Measurements from ENCODE around the gene NHERF1.

Gene NHERF1

DNA sequence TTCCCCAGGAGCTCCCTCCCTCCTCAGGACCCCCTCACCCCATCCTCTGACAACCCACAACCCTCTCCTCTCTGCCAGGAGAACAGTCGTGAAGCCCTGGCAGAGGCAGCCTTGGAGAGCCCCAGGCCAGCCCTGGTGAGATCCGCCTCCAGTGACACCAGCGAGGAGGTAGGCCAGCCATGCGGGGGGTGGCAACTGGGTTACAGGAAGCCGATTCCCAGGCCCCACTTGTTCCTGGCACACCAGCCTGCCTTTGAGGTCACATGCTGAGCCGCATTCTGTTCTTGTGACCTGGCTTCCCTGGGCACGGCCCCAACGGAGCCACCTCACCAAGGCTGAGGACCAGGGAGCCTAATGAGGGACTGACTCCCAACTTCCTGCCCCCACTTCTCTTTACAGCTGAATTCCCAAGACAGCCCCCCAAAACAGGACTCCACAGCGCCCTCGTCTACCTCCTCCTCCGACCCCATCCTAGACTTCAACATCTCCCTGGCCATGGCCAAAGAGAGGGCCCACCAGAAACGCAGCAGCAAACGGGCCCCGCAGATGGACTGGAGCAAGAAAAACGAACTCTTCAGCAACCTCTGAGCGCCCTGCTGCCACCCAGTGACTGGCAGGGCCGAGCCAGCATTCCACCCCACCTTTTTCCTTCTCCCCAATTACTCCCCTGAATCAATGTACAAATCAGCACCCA, 19.8 kb downstream of the NHERF1 start:
- no peak for DNase-seq (ENCODE audit: low read depth in 2 of 2)

DNA sequence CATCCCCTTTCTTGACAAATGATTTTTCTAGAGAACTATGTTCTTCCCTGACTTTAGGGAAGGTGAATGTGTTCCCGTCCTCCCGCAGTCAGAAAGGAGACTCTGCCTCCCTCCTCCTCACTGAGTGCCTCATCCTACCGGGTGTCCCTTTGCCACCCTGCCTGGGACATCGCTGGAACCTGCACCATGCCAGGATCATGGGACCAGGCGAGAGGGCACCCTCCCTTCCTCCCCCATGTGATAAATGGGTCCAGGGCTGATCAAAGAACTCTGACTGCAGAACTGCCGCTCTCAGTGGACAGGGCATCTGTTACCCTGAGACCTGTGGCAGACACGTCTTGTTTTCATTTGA, 20.3 kb downstream of the NHERF1 start:
- no peak for DNase-seq (ENCODE audit: low read depth in 2 of 2)

DNA sequence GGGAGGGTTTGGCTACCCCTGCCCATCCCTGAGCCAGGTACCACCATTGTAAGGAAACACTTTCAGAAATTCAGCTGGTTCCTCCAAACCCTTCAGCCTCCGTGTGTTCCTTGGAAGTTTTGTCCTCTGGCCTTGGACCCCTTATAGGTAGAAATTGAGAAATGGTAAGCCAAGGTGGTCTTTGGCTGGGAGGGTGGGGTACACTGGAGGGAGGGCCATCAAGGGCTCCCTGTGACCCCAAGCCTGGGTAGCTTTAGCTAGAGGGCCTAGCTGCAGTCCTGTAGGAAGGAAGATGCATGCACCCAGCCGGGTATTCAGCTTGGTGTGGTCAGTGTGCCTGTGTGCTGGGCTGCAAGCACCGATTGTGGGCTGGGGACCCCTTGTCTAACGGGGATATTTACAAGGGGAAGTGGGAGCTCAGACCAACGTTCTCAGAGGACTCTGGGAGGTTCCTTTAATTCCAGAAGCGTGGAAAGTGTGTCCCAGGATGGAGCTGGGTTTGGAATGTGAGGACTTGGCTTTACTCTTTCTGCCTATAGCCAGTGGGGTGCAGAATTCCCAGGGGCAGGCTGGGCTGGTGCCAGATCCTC, 20.9 kb downstream of the NHERF1 start:
- no peak for DNase-seq (ENCODE audit: low read depth in 2 of 2)

DNA sequence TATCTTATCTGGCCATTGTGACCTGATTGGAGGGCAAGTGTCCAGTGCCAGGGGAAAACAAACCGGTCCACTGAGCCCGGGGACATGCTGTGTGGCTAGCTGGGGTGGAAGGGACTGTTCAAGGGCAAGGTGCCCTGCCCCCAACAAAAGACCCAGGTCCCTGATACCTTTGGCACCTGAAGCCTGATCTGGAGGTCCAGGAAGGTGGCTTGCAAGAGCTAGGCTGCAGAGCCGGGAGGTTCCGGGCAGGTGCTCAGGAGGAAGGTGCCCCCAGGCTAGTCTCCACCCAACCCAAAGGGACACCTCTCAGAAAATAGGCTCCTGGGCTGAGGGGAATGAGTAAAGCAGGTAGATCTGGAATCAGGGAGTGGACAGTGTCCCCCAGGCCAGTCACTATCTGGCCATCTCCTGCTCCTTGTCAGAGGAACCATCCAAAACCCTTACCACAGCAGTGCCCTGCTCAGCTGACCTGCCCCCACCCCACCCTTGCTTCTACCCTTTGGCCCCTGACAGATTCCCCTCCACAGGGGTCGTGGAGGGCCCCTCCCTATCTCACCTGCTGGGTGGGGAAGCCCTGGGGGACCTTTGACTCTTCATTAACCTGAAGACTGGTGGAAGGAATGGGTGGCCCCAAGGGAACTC, 21.5 kb downstream of the NHERF1 start:
- DNase-seq (ENCODE audit: low read depth in 2 of 2), result no peak

DNA sequence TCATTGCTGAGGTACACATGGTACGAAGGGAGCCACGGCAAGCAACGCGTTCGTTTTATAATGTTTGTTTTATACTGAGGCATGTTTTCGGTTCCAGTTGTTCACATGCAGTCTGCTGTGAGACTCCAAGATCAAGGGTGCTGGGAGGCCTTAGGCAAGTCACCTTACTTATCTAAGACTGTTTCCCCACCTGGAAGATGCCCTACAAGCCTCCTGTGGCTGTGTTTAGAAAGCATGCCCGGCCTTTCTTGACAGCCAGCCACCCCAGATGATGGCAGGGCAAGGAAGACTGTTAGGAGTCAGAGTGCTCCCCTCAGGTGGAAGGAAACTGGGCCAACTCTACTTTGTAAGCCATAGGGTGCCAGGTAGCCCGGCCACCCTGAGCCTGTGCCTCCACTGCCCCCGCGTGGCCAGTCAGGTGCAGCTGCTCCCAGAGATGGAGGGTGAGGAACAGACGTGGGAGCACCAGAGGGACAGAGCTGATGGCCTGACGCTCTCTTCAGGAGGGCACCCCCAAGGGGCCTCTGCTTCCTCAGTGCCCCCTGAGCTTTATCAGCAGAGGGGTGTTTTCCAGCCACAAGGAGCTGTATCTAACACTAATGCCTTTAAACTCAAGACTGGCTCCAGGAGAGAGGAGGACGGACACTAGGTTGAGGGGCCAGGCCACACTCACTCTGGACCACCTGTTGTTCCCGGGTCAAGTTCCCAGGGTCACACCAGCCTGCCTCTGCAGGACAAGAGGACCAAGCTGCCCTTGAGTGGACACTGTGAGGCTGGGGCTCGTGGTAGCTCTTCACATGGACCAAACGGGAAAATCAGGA, 22.3 kb downstream of the NHERF1 start:
- DNase-seq (ENCODE audit: low read depth in 2 of 2), result peak; percentile 46 to 61

DNA sequence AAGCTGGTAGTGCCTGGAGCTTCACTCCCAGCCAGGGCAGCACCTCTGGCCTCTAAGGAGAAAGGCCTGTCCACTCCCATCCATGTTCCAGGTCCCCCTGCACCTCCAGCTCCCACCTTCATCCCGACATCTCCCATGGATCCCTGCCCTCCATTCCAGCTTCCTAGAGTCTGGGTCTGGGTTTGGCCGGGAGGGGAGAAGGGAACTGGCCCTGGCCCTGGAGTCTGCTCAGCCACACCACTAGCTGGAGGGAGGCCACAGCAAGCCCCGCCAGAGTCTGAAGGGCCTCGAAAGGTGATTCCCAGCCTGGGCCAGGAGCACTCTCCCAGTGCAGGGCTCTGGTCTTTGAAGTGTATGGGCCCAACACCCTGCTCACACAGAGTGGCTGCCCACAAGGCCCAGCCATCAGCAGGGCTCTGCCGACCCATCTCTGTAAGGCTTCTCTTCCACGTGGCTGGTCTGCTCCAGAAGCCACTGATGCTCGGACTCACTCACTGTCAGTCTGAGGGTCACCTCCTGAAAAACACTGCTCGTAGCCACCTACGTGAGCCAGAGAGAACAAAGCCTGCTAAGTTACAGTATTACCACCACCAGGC, 23.0 kb downstream of the NHERF1 start:
- no peak for DNase-seq (ENCODE audit: low read depth in 2 of 2)

DNA sequence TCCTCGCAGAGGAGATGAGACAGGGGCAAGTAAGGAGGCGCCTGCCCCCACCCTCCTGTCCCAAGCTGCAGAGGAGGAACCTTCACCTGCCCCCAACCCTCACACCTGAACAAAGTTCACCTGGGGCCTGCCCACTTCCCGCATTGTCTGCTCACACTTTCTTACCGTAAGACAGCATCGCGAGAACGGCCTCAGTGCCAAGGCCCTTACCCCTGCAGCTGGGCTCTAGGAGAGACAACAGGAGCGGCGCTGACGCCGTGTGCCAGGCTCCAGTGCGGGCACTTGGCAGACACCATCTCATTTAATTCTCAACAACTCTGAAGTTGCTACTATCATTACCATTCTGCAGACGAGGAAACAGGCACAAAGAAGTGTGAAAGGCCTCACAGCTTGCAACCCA, 23.6 kb downstream of the NHERF1 start:
- no peak for DNase-seq (ENCODE audit: low read depth in 2 of 2)

DNA sequence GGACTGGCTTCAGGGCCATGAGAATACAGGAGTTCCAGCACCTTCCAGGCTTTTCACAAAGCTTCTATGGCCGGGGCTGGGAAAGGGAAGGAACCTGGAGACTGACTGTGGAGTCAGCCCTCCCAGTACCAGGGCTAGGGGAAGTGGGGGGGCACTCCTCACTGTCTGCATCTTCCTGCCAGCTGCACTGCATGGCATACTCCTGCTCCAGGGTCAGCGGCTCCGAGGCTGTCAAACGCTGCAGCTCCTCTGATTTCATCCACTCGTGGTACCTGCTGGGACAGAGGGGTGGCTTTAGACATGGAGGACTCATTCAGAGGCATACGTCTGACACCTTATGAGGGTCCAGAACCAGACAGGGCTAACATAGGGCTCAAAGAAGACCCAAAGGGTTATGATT, 25.0 kb downstream of the NHERF1 start:
- no peak for DNase-seq (ENCODE audit: low read depth in 2 of 2)

DNA sequence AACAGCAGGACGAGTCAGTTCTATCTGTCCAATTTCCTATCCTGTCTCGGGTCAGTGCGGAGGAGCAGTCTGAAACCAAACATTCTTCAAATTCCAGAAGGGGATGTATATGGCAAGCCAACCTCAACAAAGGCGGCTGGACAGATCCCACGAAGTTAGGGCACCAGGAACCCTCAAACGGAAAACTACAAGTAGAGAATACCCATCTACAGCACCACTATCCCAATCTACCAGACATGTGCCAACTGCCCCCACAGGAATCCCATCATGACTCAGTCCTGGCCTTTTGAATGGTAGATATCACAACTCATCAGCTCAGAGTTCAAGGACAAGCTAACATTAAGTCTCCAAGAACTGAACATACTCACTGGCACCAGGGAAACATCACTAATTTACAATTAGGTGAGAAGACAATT, 25.5 kb downstream of the NHERF1 start:
- DNase-seq (ENCODE audit: low read depth in 2 of 2), result no peak

DNA sequence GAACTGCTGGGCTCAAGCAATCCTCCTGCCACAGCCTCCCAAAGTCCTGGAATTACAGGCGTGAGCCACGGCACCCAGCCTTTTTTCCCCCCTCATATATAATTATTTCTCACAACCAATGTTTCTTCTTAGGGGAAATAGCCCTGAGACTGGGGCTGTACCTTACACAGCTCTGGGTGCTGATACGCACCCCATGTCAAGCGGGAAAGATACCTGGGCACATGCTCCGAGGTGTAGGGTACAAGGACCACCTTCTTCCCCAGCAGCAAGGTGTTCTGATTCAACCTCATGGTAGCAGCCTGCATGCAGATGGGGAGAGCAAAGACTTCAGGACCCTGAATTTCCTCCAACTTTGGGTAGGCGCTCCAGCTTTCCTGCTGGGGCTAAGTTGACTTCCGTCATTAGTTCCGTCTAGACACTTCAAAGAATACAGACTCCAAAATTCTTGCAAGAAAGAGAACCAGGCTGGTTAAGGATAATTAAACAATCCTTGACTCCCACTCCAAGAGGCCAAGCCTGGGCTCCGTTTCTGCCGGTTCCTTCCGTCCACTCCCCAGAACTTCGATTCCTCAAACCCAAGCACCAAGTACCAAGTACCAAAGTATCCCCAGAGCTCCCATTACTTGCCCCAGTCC, 27.1 kb downstream of the NHERF1 start:
- no peak for DNase-seq (ENCODE audit: low read depth in 2 of 2)

DNA sequence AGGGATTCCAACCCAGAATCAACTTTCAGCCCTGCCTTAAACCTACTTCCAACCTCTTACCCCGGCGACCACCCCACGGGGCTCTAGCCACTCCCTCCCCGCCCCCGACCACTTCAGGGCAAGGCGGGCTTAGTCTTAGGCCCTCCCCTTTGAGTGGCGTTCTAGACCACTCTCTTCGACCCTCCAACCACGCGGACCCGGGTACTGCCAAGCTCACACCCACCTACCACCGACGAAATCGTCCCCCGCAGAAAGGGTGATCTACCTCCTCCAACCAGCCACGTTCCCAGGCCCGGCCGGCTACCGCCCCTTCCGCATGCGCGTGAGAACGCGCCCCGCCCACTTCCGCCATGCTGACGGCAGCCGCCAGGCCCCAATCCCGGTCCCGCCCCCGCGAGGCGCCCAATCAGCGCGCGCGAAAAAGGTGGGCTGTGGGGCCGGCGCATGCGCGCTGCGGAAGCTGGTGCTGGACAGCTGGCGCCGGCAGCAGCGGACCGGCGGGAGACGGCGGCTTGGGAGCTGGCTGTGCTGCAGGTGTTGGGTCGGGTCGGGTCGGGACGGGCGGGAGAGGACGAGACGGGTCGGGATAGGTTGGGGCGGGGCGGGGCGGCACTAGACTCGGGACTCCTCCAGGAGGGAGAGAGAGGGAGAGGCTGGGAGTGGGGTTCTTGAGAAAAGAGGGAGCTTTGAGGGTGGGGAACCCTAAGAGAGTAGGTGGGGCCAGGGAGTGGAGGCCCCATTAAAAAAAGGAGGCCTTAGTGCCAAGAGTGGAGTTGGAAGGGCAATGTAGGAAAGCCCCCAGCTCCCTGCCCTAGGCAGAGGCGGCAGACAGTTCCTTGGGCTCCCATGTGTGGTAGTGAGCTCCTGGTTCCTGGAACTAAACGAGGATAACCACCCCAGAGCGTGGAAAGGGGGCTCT, 27.9 kb downstream of the NHERF1 start, which contains the start of gene NAT9:
Gene NAT9, minus strand, starts transcription at position 302 of the 919 bp plus-strand sequence. CDS start 647 bp downstream, outside the sequence.
- DNase-seq (ENCODE audit: low read depth in 2 of 2), result peak; percentile 96 to 99

DNA sequence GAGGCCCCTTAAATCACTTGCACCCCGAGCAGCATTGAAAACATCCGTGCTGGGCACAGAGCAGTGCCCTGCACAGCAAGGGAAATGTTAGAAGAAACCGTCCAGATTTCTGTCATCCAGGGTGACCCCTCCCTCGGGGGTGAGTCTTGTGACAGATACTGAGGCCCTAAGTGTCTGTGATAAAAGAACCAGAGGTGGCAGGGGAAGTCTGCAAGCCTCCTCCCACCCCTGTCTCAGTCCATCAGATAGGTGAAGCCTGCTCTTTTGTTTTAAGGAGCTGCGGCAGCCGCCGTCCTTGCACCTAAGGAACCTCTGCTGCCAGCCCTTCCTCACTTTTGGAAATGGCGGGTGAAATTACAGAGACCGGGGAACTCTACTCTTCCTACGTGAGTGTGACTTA, 28.6 kb downstream of the NHERF1 start:
- DNase-seq (ENCODE audit: low read depth in 2 of 2), result no peak

DNA sequence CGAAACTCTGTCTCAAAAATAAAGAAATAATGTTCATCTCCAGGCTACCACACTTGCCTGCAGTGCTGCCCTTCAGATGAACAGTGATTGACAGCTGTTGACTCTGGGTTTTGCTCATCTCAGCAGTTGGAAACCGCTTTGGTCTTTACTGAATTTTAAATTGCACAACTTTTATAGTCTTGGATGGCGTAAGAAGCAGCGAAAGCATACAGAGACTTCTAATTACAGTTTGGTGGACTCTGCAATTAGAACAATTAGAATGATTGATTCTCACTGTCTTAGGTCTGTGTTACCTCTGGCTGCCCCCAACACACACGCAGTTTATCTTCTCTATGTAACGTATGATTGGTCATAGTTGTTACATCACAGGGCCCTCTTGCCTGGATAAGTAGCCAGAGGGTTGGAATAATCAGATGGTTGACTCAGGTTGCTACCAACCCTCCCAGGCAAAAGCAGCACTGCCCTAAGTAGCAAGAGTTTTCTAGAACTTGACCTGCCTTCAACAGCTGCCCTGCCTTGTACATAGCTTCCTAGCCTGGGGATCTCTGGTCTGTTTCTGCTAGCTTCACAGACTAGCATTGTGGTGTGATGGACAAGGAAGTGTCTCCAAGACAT, 29.6 kb downstream of the NHERF1 start:
- DNase-seq (ENCODE audit: low read depth in 2 of 2), result no peak

DNA sequence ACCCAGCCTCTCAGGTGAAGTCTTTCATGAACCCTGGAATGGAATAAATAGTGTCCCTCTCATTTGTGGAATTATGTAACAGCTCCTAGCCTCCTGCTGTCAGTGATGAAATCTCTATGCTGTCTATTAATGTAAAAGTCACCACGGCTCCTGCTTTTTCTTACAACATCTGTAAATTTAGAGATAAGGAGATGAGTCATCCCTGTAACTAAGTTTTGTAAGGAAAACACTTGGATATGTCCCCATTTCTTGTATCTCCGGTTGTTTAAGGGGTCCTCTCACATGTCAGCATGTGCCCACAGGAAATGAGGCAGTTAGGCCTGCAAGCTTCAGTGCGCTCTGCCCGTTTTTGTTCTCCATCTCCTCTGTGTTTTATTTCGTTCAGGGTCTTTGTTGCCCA, 30.5 kb downstream of the NHERF1 start:
- no peak for DNase-seq (ENCODE audit: low read depth in 2 of 2)

DNA sequence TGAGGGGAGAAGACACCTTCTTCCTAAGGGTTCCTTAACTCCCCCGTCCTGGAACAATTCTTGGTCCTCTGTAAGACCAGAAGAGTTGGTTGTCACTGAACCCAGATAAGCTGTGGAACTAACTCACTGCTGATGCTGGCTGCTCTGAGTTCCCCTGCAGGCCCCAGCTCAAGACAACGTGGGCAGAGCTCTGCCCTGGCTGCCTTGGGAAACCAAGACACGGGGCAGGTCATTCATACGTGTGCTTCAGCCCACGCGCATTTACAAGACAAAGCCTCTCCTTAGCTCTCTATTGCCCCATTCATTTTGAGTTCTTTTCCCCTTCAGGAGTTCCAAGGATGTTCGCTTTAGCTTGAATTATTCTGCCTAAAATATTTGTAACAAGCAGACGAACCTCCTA, 31.1 kb downstream of the NHERF1 start:
- no peak for DNase-seq (ENCODE audit: low read depth in 2 of 2)

DNA sequence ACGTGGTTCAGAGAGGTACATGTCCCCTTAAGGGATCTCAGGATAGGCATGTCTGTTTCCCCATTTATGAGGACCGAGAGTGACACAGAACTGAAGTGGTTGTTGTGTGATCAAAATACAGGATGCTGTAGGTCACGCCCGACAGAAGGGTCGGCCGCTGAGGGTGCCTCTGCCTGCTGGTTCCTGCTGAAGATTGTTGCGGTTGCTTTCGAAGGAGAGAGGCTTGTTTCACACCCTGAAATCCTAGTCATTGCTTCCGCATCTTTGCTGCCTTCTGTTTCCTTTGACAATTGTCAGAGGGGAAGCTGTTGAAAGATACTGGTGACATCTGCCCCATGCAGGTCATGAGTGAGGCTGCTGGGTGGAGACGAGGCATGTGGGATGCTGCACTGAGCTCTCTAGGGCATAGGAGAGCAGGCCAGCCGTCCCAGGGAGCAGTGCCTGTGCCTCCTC, 31.5 kb downstream of the NHERF1 start:
- peak; percentile 54 to 58 for DNase-seq (ENCODE audit: low read depth in 2 of 2)

DNA sequence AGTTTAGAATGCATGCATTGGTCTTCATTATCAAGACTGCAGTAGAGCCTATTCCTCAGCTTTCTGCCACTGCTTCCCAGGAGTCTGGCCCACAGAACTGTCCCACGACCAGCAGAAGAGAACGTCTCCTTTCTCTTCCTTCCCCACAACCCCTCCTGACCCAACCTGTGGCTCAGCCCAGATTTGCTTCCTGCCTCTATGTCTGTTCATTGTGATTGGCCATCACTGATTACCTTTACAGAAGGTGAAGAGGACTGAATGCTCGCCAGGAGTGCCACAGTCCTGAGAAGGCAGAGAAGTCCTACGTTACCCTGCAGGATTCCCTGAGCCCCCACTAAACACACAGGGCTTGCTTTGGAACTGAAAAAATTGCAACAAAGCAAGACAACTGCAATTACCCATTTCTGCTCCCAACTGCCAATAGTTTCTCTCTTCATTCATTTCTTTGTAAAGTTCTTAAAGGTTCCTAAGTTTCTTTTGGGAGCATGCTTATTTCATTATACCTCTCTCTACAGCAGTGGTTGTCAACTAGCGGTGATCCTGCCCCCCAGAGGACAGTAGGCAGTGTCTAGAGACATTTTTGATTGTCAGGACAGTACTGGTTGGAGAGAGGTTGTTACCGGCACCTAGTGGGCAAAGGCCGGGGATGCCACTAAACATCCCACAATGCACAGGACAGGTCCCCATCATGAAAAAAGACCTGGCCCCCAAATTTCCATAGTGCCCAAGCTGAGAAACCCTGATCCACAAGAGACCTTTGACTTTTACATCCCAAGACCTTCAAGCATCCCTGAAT, 32.2 kb downstream of the NHERF1 start:
- DNase-seq (ENCODE audit: low read depth in 2 of 2), result no peak

DNA sequence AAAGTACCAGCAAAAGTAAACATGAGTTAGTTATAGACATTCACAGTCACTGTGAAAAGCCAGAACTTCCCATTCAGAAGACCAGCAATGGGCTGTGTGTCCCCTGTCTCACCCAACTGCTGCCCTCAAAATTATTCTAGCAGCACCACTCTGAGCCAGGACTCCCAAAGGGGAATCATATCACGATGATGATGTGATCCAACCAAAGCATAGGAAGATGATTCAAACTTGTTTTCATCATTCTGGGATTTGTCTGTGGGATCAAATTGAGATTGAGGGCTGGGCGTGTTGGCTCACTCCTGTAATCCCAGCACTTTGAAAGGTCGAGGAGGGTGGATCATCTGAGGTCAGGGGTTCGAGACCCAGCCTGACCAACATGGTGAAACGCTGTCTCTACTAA, 34.1 kb downstream of the NHERF1 start:
- DNase-seq (ENCODE audit: low read depth in 2 of 2), result no peak

All from stimulated activated CD4-positive, alpha-beta T cell treated with anti-CD3 and anti-CD28 coated beads, Interleukin-15, amount 100 ng/mL, for 48 hours (primary cell).